RWPE1 (cell line): Measurements from ENCODE around the gene SPR.

Experiments used
- CTCF ChIA-PET: fragments of 350-600 bp; sonication (Branson Sonifier 250); formaldehyde crosslinking; extraction: SDS; loops from one replicate; lab custom pipeline; 2021; lab: Yijun Ruan, JAX
- POLR2A ChIA-PET: fragments of 400-600 bp; formaldehyde crosslinking; extraction: SDS; loops from one replicate; lab custom pipeline; 2020; ENCODE audit warnings: antibody characterized with exemption; ENCODE audit not compliant: low non-redundant PET; lab: Yijun Ruan, JAX
- DNase-seq: peaks from one replicate; pipeline ENCODE4 v3.0.0; 2012; ENCODE audit warnings: low spot score
- H3K27ac ChIP-seq: fragments of 450-650 bp; 2 replicates; pipeline ENCODE4 v1.5.1; 2017
- TF ChIP-seq, protein P1 (sequence below): fragments of 450-650 bp; conservative IDR thresholded peaks from 2 replicates; pipeline ENCODE4 v1.5.1; 2017; ENCODE audit warnings: low read depth, mild to moderate bottlenecking

Gene SPR

DNA sequence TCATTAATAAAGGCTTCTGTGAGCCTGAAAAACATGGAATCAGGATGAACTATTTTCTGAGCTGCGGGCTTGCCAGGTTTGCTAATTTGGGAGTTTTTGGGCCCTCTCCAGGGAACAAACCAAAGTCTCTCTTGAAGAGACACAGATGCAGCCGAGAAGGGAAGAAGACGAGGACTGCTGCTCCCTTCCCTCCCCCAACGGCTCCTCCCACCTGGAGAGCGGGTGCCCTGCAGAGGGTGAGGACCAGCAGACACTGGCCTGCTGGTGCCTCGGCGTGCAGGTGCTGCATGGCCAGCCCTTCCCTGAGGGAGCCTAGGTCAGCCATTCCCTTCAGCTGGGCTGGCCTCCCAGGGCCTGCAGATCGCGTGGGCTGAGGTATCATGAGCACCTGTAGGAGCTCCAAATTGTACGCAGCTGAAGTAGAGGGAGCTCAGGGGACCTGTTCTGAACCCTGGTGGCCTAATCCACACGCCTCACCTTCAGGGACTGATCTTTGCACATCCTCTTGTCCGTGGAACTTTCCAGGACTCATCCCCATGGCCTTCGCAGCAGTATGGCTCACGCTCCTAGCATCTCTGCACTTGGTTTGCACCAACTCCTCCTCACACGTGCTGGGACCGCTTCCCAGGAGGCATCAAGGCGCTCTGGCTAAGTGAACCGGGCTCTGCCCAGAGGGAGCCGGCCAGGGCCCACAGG lies 49.6 kb downstream of the SPR start:
- POLR2A ChIA-PET = no interaction called here
- CTCF ChIA-PET = interaction anchor here (2.1 kb wide), 1 partner anchor 43 kb away, joined by 10 read pairs; no protein-coding TSS in a partner anchor
- no peak for DNase-seq
- TF ChIP-seq, protein P1, sequence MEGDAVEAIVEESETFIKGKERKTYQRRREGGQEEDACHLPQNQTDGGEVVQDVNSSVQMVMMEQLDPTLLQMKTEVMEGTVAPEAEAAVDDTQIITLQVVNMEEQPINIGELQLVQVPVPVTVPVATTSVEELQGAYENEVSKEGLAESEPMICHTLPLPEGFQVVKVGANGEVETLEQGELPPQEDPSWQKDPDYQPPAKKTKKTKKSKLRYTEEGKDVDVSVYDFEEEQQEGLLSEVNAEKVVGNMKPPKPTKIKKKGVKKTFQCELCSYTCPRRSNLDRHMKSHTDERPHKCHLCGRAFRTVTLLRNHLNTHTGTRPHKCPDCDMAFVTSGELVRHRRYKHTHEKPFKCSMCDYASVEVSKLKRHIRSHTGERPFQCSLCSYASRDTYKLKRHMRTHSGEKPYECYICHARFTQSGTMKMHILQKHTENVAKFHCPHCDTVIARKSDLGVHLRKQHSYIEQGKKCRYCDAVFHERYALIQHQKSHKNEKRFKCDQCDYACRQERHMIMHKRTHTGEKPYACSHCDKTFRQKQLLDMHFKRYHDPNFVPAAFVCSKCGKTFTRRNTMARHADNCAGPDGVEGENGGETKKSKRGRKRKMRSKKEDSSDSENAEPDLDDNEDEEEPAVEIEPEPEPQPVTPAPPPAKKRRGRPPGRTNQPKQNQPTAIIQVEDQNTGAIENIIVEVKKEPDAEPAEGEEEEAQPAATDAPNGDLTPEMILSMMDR = no peak
- H3K27ac ChIP-seq = no peak overlapping the region

DNA sequence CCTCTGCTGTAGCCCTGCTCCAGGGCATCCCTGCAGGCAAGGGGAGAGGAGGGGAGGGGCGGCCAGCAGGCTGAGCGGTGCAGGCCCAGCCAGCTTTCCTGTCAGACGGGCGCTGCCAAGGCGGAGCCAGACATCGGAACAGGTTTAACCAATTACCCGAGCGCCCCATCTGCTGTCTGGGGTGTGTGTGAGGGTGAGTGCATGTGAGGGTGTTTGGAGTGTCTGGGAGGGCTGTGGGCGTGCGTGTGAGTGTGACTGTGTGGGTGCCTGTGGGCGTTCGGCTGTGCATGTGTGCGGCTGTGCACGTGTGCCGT lies 50.1 kb downstream of the SPR start:
- TF ChIP-seq, protein P1 = no peak
- DNase-seq = no peak
- no peak overlapping the region for H3K27ac ChIP-seq
- ChIA-PET CTCF (interaction anchor here (2.1 kb wide), 1 partner anchor 44 kb away, joined by 10 read pairs; no protein-coding TSS in a partner anchor), POLR2A (no interaction called here)

DNA sequence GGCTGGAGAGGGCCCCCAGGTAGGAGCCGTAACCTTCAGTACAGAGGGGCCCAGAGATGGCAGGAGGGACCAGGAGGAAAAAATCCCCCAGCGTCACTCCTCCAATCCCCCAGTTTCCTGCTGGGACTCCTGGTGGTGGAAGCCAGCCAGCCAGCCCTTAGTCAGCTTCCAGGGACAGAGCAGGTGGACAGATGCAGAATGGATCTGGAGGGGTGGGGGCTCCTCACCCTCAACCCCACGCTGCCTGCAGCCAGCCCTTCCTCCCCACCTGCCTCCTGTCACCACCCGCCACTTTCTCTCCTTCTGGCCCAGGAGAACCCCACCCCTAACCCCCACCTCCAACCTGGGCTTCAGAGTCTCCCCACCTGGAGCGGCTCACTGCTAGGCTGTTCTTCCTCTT lies 51.2 kb downstream of the SPR start:
- CTCF ChIA-PET = interaction anchor here (0.5 to 2.1 kb wide), 2 partner anchors 45 to 67 kb away, joined by 7 to 10 read pairs; no protein-coding TSS in a partner anchor
- no peak for DNase-seq
- H3K27ac ChIP-seq = no peak overlapping the region
- TF ChIP-seq, protein P1 = no peak
- POLR2A ChIA-PET = no interaction called here

DNA sequence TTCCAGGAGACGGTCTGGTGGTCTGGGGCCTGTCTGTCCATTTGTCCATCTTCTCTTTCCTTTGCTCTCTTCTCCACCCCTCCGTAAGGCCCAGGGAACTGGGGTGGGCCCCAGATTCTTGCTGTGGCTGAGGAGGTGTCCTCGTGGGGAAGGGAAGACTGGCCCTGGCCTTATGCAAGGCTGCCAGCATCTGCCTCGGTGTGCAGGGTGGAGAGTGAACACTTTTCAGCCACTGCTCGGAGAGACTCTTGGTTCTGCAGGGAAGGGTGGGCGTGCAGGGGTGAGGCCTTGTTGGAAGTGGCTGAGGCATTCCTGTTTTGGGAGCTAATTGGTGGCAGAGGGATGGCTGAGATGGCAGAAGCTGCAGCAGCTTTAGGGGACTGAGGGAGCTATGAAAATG lies 53.2 kb downstream of the SPR start:
- CTCF ChIA-PET = interaction anchor here (0.9 to 1.4 kb wide), 2 partner anchors 7 to 53 kb away, joined by 3 to 6 read pairs; partner anchors contain the start of gene SPR

DNA sequence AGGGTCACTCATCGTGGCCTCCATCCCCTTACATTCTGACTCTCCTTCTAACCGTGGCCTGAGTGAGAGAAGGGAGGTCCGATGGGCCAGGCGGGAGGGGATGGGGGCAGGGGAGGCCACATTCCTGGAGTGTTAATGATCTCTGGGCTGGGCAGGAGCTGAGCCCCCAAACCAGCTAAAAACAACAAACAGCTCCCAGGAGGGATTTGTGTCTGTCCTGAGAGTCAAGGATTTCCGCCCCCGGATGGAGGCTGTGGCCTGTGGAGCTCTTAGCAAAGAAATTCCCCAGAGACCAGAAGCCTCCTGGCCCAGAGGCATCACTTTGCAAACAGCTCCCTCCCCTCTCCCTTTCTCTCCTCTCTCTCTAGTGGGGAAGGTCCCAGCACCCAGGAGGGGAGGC lies 53.6 kb downstream of the SPR start:
- POLR2A ChIA-PET = no interaction called here
- TF ChIP-seq, protein P1 = no peak
- DNase-seq = no peak
- CTCF ChIA-PET = interaction anchor here (1.4 kb wide), 1 partner anchor 53 kb away, joined by 6 read pairs; the partner anchor contains the start of gene SPR
- no peak overlapping the region for H3K27ac ChIP-seq

More for the DNA sequence above, 53.2 kb downstream of the SPR start:
- H3K27ac ChIP-seq = no peak overlapping the region
- POLR2A ChIA-PET = no interaction called here
- TF ChIP-seq, protein P1 = no peak
- DNase-seq = no peak
